Measurements from ENCODE around the gene HRH1.
"Not testable (repeated sequence)": the region's sequence is repeated elsewhere in the genome, so short reads cannot be mapped to it uniquely, and the experiment has no call there.

The HRH1 gene, protein sequence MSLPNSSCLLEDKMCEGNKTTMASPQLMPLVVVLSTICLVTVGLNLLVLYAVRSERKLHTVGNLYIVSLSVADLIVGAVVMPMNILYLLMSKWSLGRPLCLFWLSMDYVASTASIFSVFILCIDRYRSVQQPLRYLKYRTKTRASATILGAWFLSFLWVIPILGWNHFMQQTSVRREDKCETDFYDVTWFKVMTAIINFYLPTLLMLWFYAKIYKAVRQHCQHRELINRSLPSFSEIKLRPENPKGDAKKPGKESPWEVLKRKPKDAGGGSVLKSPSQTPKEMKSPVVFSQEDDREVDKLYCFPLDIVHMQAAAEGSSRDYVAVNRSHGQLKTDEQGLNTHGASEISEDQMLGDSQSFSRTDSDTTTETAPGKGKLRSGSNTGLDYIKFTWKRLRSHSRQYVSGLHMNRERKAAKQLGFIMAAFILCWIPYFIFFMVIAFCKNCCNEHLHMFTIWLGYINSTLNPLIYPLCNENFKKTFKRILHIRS

GRCh38 chr3:11154036-11154952 is at the start of gene HRH1:
TSS of gene HRH1 (plus strand) at chr3:11154493. CDS start at chr3:11259038, 104,545 bp downstream.
- DNase-seq (ENCODE audit: insufficient read length, low spot score) (no peak), FAIRE-seq (no peak)

DNA sequence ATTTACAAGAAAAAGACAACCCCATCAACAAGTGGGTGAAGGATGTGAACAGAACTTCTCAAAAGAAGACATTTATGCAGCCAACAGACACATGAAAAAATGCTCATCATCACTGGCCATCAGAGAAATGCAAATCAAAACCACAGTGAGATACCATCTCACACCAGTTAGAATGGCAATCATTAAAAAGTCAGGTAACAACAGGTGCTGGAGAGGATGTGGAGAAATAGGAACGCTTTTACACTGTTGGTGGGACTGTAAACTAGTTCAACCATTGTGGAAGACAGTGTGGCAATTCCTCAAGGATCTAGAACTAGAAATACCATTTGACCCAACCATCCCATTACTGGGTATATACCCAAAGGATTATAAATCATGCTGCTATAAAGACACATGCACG is 41.0 kb upstream of the HRH1 start:
- FAIRE-seq; DNase-seq (ENCODE audit: insufficient read length, low spot score): not testable (repeated sequence)

- DNase-seq (ENCODE audit: insufficient read length, low spot score) (no peak), FAIRE-seq (no peak)
Observed at GRCh38 chr3:11115548-11115947, 38.7 kb upstream of the HRH1 start.

- DNase-seq (ENCODE audit: insufficient read length, low spot score) (no peak), FAIRE-seq (no peak)
Observed at GRCh38 chr3:11116336-11117059, 37.8 kb upstream of the HRH1 start.

GRCh38 chr3:11117591-11117990 is 36.7 kb upstream of the HRH1 start:
- DNase-seq (ENCODE audit: insufficient read length, low spot score), result no peak
- no peak for FAIRE-seq

GRCh38 chr3:11118181-11118682 is 36.1 kb upstream of the HRH1 start:
- no peak for DNase-seq (ENCODE audit: insufficient read length, low spot score)

GRCh38 chr3:11120091-11120805 is 34.0 kb upstream of the HRH1 start:
- FAIRE-seq (no peak), DNase-seq (ENCODE audit: insufficient read length, low spot score) (no peak)

More at GRCh38 chr3:11118181-11118682, 36.1 kb upstream of the HRH1 start:
- FAIRE-seq, result no peak

GRCh38 chr3:11126653-11127052 is 27.6 kb upstream of the HRH1 start:
- DNase-seq (ENCODE audit: insufficient read length, low spot score) (no peak), FAIRE-seq (no peak)

- no peak for FAIRE-seq
- no peak for DNase-seq (ENCODE audit: insufficient read length, low spot score)
Observed at GRCh38 chr3:11128682-11129632, 25.3 kb upstream of the HRH1 start.

DNA sequence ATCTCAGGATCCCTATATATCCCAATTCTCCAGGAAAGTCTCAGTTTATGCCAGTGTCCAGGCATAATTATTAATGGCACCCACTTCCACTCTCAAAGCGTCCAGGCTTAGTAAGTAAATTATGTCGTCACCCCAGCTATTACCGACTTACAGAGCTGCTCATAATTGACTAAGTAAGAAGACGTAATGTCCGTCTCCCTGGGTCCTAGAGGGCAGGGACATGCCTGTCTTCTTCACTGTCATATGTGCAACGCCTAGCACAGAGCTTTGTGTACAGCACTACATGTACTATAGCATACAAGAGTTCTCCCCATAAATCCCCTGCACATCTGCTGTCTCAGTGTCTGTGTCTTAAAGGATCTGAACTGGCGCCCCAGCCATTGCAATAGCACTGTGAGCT is 23.9 kb upstream of the HRH1 start:
- FAIRE-seq (no peak), DNase-seq (ENCODE audit: insufficient read length, low spot score) (no peak)

GRCh38 chr3:11131371-11131770 is 22.9 kb upstream of the HRH1 start:
- no peak for FAIRE-seq

GRCh38 chr3:11131886-11132285 is 22.4 kb upstream of the HRH1 start:
- not testable (repeated sequence) for FAIRE-seq; DNase-seq (ENCODE audit: insufficient read length, low spot score)

More at GRCh38 chr3:11131371-11131770, 22.9 kb upstream of the HRH1 start:
- DNase-seq (ENCODE audit: insufficient read length, low spot score), result no peak

DNA sequence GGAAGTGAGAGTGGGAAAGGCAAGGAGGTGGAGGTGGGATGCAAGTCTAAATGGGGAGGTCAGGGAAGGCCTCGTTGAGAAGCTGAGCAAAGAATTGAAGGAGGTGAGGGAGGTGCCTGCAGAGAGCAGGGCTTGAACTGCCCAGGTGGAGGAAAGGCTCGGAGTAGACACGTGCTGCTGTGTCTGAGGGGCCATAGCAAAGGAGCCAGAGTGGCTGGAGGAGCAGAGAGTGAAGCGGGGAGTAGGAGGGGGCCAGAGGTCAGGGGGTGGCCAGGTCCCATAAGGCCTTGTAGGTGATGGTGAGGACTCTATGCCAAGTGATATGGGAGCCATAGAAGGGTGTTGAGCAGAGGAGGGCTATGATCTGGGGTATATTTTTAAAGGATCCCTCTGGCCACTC is 21.4 kb upstream of the HRH1 start:
- no peak for DNase-seq (ENCODE audit: insufficient read length, low spot score)
- no peak for FAIRE-seq

DNA sequence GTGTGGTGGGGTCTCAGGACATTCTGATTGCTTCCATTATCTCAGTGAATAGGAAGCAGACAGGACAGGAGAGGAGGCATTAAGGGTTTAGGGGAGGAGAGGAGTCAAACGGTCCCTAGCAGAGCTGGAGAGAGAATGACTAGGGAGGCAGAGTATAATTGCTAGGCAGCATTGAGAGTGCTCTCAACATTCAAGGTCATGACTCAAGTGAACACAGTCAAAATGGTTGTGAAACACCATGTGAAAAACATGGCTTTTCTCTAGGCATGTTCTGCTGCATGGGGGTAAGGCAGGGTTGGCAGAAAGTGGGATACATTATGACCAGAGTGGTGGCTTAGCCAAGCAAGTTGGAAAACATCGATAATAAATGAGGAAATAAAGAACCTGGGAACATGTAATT is 19.5 kb upstream of the HRH1 start:
- FAIRE-seq (no peak), DNase-seq (ENCODE audit: insufficient read length, low spot score) (no peak)

GRCh38 chr3:11136116-11136515 is 18.2 kb upstream of the HRH1 start:
- FAIRE-seq (no peak), DNase-seq (ENCODE audit: insufficient read length, low spot score) (no peak)

GRCh38 chr3:11136830-11137626 is 17.3 kb upstream of the HRH1 start:
- DNase-seq (ENCODE audit: insufficient read length, low spot score) (no peak), FAIRE-seq (no peak)

GRCh38 chr3:11137627-11137959 is 16.7 kb upstream of the HRH1 start:
- no peak for FAIRE-seq
- DNase-seq (ENCODE audit: insufficient read length, low spot score), result no peak

DNA sequence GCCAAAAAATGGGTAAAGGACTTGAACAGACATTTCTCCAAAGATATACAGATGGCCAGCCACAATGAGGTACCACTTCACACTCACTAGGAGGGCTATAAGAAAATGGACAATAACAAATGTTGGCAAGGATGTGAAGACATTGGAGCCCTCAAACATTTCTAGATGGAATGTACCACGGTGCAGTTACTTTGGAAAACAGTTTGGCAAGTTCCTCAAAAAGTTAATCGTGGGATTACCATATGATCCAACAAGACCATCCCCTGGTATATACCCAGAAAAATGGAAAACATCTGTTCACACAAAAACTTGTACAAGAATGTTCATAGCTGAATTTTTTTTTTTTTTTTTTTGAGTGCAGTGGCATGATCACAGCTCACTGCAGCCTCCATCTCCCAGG is 15.9 kb upstream of the HRH1 start:
- FAIRE-seq (no peak), DNase-seq (ENCODE audit: insufficient read length, low spot score) (no peak)

All from GM19239 (cell line).